ENCODE measurements around the gene JAM3.

Gene JAM3

DNA sequence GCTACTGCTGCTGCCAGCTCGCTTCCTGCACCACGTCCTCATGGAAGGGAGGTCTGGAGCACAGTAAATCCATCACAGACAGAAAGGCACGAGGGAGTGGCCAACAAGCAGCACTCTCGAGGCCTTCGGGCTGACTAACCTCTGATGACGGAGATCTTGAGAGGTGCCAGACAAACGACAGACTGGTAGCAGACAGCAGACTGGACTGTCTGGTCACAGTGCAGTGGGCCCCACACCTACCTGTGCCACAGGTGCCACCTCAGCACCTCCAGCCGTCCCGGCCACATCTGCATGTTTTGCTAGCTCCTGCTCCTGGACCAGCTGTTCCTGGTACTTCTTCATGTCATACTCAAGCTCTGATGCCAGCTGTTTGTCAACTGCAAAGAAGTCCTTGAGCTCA lies 90.8 kb downstream of the JAM3 start:
- no peak for DNase-seq (ENCODE audit: low read depth)
- TF ChIP-seq, protein P1, sequence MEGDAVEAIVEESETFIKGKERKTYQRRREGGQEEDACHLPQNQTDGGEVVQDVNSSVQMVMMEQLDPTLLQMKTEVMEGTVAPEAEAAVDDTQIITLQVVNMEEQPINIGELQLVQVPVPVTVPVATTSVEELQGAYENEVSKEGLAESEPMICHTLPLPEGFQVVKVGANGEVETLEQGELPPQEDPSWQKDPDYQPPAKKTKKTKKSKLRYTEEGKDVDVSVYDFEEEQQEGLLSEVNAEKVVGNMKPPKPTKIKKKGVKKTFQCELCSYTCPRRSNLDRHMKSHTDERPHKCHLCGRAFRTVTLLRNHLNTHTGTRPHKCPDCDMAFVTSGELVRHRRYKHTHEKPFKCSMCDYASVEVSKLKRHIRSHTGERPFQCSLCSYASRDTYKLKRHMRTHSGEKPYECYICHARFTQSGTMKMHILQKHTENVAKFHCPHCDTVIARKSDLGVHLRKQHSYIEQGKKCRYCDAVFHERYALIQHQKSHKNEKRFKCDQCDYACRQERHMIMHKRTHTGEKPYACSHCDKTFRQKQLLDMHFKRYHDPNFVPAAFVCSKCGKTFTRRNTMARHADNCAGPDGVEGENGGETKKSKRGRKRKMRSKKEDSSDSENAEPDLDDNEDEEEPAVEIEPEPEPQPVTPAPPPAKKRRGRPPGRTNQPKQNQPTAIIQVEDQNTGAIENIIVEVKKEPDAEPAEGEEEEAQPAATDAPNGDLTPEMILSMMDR (IDR thresholded peaks at IDR 0.05; ENCODE audit: low read length, missing control alignments), result no peak
- H3K4me3 ChIP-seq (replicated peaks; ENCODE audit: low read depth, low read length), result no peak overlapping the region

DNA sequence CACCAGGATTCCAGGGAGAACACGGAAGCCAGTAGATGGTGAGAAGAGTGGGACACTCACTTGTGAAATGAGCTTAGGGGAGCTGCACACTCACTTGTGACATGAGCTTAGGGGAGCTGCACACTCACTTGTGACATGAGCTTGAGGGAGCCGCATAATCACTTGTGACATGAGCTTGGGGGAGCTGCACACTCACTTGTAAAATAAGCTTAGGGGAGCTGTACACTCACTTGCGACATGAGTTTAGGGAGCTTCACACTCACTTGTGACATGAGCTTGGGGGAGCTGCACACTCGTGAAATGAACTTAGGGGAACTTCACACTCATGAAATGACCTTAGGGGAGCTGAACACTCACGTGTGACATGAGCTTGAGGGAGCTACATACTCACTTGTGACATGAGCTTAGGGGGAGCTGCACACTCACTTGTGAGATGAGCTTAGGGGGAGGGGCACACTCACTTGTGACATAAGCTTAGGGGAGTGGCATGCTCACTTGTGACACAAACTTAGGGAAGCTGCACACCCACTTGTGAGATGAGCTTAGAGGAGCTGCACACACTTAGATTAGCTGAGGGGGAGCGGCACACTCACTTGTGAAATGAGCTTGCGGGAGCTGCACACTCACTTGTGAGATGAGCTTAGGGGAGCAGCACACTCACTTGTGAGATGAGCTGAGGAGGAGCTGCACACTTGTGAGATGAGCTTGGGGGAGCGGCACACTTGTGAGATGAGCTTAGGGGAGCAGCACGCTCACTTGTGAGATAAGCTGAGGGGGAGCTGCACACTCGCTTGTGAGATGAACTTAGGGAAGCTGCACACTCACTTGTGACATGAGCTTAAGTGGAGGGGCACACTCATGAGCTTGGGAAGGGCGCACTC lies 95.9 kb downstream of the JAM3 start:
- TF ChIP-seq, protein P1 (IDR thresholded peaks at IDR 0.05; ENCODE audit: low read length, missing control alignments), result no peak
- no peak overlapping the region for H3K4me3 ChIP-seq (replicated peaks; ENCODE audit: low read depth, low read length)
- DNase-seq (ENCODE audit: low read depth), result no peak

DNA sequence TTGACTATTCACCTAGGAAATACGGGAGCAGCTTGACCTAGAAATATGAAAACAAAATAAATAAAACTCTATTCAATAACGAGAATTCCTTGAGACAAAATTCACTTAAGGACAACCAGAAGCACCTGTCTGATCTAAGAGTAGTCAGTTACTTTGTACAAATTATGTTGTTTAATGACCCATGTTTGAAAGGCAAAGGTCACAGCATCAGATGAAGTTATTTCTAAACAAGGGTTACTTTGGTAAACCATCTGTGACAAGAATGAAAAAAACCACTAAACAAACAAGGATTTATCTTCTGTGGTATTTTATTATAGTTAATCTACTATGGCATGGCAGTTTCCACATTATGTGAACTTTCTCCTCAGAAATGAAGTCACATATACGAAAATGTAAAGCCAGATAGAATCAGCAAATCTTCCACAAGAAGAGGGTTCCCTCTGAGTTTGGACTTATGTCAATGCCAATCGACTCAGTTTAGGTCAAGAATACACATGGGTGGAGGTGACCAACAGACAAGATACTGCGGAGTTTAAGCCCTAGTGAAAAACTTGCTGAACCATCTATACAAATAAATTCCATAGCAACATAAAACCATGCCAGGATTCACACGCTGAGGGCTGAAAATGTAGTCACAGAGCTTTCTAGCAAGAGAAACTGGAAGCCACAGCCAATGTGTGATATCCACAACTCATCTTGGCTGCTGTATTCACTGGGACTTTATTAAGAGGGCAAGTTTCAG lies 101.5 kb downstream of the JAM3 start:
- TF ChIP-seq, protein P1 (IDR thresholded peaks at IDR 0.05; ENCODE audit: low read length, missing control alignments), result no peak
- no peak for DNase-seq (ENCODE audit: low read depth)
- H3K4me3 ChIP-seq (replicated peaks; ENCODE audit: low read depth, low read length), result no peak overlapping the region

DNA sequence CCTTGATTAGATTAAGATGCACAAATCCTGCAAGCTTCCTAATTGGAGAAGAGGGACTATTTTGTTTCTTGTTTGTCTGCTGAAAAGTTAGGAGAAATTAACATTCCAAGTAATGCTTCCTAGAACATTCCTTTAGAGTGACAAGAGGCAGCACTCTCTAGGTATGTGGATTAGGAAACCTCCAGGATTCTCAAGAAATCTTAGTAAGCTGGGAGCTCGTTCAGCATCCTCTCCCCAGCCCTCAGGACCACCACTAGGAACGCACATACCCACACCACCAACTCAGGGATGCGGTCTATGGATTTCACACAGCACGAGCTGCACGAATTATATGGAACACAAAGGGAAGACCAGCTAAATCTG lies 102.0 kb downstream of the JAM3 start:
- TF ChIP-seq, protein P1 (IDR thresholded peaks at IDR 0.05; ENCODE audit: low read length, missing control alignments), result no peak
- H3K4me3 ChIP-seq (replicated peaks; ENCODE audit: low read depth, low read length), result no peak overlapping the region
- peak; percentile 41 for DNase-seq (ENCODE audit: low read depth)

DNA sequence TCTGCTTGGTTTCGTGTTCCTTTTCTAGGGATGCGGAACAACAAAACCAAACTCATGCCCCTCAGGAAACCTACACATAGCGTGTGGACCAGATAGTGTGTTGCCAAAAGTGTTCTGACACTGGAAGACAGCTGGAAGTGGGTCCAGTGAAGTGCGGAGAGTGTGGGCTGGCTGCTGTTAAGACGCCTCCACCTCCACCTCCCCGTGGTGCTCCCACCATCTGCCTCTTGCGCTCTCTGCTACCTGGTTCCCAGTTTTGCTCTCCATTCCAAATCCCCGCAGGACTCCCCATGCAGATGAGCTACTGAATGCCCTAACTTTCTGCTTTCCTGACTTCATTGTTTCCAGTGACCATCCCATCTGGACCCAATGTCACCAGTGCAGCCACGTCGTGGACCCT lies 103.1 kb downstream of the JAM3 start:
- H3K4me3 ChIP-seq (replicated peaks; ENCODE audit: low read depth, low read length), result no peak overlapping the region
- no peak for DNase-seq (ENCODE audit: low read depth)
- TF ChIP-seq, protein P1 (IDR thresholded peaks at IDR 0.05; ENCODE audit: low read length, missing control alignments), result no peak

DNA sequence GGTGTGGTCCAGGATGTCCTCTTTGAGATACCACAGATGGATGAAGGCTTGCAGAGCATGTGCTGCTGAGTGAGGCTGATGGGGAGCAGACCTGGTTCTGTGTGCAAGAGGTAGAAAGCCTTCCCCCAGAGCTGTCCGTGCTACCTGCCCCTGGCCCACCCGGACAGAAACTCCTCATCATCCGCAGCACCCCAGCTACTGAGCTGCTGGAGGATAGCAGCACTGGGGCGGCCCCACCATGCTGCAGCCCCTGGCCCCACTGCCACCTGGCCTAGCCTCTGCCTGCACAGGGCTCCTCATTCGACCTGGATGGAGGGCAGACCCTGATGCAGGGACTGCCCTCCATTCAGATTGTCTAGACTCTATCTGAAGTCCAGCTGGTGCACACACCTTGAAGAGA lies 104.4 kb downstream of the JAM3 start:
- H3K4me3 ChIP-seq (replicated peaks; ENCODE audit: low read depth, low read length), result no peak overlapping the region
- TF ChIP-seq, protein P1 (IDR thresholded peaks at IDR 0.05; ENCODE audit: low read length, missing control alignments), result no peak
- DNase-seq (ENCODE audit: low read depth), result no peak

All from fibroblast of pulmonary artery (primary cell).